Uterus (tissue), 4 donors: Measurements from ENCODE around the gene GTPBP8. TPM values are rescaled to one million over a fixed set of nuclear protein-coding genes. Genes with fewer than 3 reads are reported as not detected.
"Not testable (repeated sequence)": the region's sequence is repeated elsewhere in the genome, so short reads cannot be mapped to it uniquely, and the experiment has no call there.

Experiments
- DNase-seq, 2 donors: peaks; one replicate each; pipeline ENCODE4 v3.0.0-alpha.2; 2019 to 2020
- H3K27ac ChIP-seq, 2 donors: fragments of 200-600 bp; sonication (generic); 1 replicate in 1 of 2; 2 replicates in 1 of 2; pipeline ENCODE4 v1.5.1; 2016 to 2018
- H3K27me3 ChIP-seq, 2 donors: fragments of 200-600 bp; sonication (generic); one replicate each; pipeline ENCODE4 v1.5.1; 2018 to 2019; ENCODE audit warnings: control low read depth in 1 of 2
- H3K36me3 ChIP-seq, 2 donors: fragments of 200-600 bp; sonication (generic); one replicate each; pipeline ENCODE4 v1.5.1; 2019; ENCODE audit warnings: control low read depth in 1 of 2
- H3K4me1 ChIP-seq, 2 donors: fragments of 200-600 bp; sonication (generic); one replicate each; pipeline ENCODE4 v1.5.1; 2018 to 2019; ENCODE audit warnings: control low read depth in 1 of 2
- H3K4me3 ChIP-seq, 2 donors: fragments of 200-600 bp; sonication (generic); 1 replicate in 1 of 2; 2 replicates in 1 of 2; pipeline ENCODE4 v1.5.1; 2018 to 2019; ENCODE audit warnings: mild to moderate bottlenecking in 1 of 2
- H3K9me3 ChIP-seq, 2 donors: fragments of 200-600 bp; sonication (generic); one replicate each; pipeline ENCODE4 v1.5.1; 2019; ENCODE audit warnings: control low read depth in 1 of 2
- CTCF ChIP-seq, 4 experiments: fragments of 200-600 bp in 2 of 4; fragments of 450-650 bp in 2 of 4; sonication (generic) in 2 of 4; IDR thresholded peaks; one replicate each; pipeline ENCODE4 v1.5.1; 2016 to 2019; ENCODE audit warnings: antibody characterized with exemption in 4 of 4, mild to moderate bottlenecking in 2 of 4, moderate library complexity in 1 of 4
- POLR2A ChIP-seq, 2 donors: fragments of 450-650 bp; IDR thresholded peaks; one replicate each; pipeline ENCODE4 v1.6.1; 2016; ENCODE audit warnings: antibody characterized with exemption in 2 of 2, mild to moderate bottlenecking in 1 of 2, moderate library complexity in 1 of 2
- intact Hi-C: fragments of 100-400 bp; cut with DNase I; formaldehyde crosslinking; loops from one replicate; pipeline ENCODE4 v1.15.1; 2023; ENCODE audit warnings: low total_unique reads
- total RNA-seq, 4 donors: library from RNA; depleted of rRNA in 3 of 4; stranded (reverse); fragments of >200 nt in 3 of 4; gene quantifications; one replicate each; pipeline versions ENCODE4 v1.1.0 to v1.2.4, GENCODE V29; 2014 to 2023
- donor health status: DM: yes; HTN: yes; CAD: no.

GTPBP8 gene
- total RNA-seq, 4 donors from 2014 or later = 5.4 to 37.6 (median 18.4) TPM

- no peak for TF ChIP-seq CTCF (IDR thresholded peaks at IDR 0.05)
- no peak for TF ChIP-seq POLR2A (IDR thresholded peaks at IDR 0.05)
- Histone ChIP-seq H3K27ac (no peak overlapping the region), H3K27me3 (no peaks in the 10 kb centered on the region), H3K4me1 (no peaks in the 10 kb centered on the region), H3K9me3 (no peaks in the 10 kb centered on the region), H3K36me3 (no peaks in the 10 kb centered on the region), H3K4me3 (no peak overlapping the region)
- no peak for DNase-seq
- intact Hi-C loops = no loop called here
Measured at GRCh38 chr3:113039546-113039945, 48.8 kb downstream of the GTPBP8 start.

- TF ChIP-seq POLR2A (IDR thresholded peaks at IDR 0.05) (no peak), CTCF (IDR thresholded peaks at IDR 0.05) (no peak)
- Histone ChIP-seq H3K9me3 (no peaks in the 10 kb centered on the region), H3K36me3 (no peaks in the 10 kb centered on the region), H3K4me3 (no peak overlapping the region), H3K27ac (no peak overlapping the region), H3K4me1 (no peaks in the 10 kb centered on the region), H3K27me3 (no peaks in the 10 kb centered on the region)
- intact Hi-C loops = no loop called here
- DNase-seq = no peak
Measured at GRCh38 chr3:113040231-113040630, 49.4 kb downstream of the GTPBP8 start.

- no peaks in the 10 kb centered on the region for H3K27me3 ChIP-seq
- no peak overlapping the region for H3K4me3 ChIP-seq
- H3K36me3 ChIP-seq = no peaks in the 10 kb centered on the region
- TF ChIP-seq POLR2A (IDR thresholded peaks at IDR 0.05) = no peak
- TF ChIP-seq CTCF (IDR thresholded peaks at IDR 0.05) = no peak
- no peak for DNase-seq
- intact Hi-C loops = no loop called here
- no peaks in the 10 kb centered on the region for H3K4me1 ChIP-seq
- no peak overlapping the region for H3K27ac ChIP-seq
- H3K9me3 ChIP-seq = no peaks in the 10 kb centered on the region
Measured at GRCh38 chr3:113043686-113044085, 52.9 kb downstream of the GTPBP8 start.

GRCh38 chr3:113046186-113046965 lies 55.6 kb downstream of the GTPBP8 start:
- H3K4me3 ChIP-seq, H3K36me3 ChIP-seq, H3K27ac ChIP-seq, intact Hi-C loops, DNase-seq, H3K4me1 ChIP-seq, H3K27me3 ChIP-seq, H3K9me3 ChIP-seq: not testable (repeated sequence)

GRCh38 chr3:113051302-113051711 lies 60.5 kb downstream of the GTPBP8 start:
- no peaks in the 10 kb centered on the region for H3K4me1 ChIP-seq
- H3K4me3 ChIP-seq = no peak overlapping the region
- intact Hi-C loops = loop anchor here (10.0 kb wide), 1 partner anchor 233 kb away; no protein-coding TSS in a partner anchor
- no peaks in the 10 kb centered on the region for H3K36me3 ChIP-seq
- peak overlapping the region; percentile 25 to 66 for H3K27ac ChIP-seq
- no peaks in the 10 kb centered on the region for H3K27me3 ChIP-seq
- DNase-seq = peak; percentile 88 to 92
- no peaks in the 10 kb centered on the region for H3K9me3 ChIP-seq
- peak; percentile 92 to 96 (median 94) for TF ChIP-seq CTCF (IDR thresholded peaks at IDR 0.05)
- TF ChIP-seq POLR2A (IDR thresholded peaks at IDR 0.05) = no peak

Other genes with a start within 250 kb of the GTPBP8 start
- not detected for gene CD200R1L, start 144.1 kb upstream of the GTPBP8 start, total RNA-seq
- gene CD200R1, start 15.9 kb upstream of the GTPBP8 start, total RNA-seq = 1 to 10 TPM in 2 of 4 donors, under 1 TPM in 1, not detected in 1; 0.40 to 5.7 (median 1.5) TPM
- 100 to 1,000 TPM; 103 to 169 (median 105) TPM for gene BOC, start 220.6 kb downstream of the GTPBP8 start, total RNA-seq